ENCODE measurements around the gene THOP1.

The THOP1 gene

GRCh38 chr19:2804156-2805004 lies 19.1 kb downstream of the THOP1 start:
- no peak for DNase-seq

GRCh38 chr19:2805261-2805900 lies 20.1 kb downstream of the THOP1 start:
- no peak for DNase-seq

GRCh38 chr19:2805991-2806649 lies 20.8 kb downstream of the THOP1 start:
- no peak for DNase-seq

- no peak for DNase-seq
Observed at GRCh38 chr19:2806736-2807378, 21.6 kb downstream of the THOP1 start.

- no peak for DNase-seq
Observed at GRCh38 chr19:2807379-2808128, 22.3 kb downstream of the THOP1 start.

- no peak for DNase-seq
Observed at GRCh38 chr19:2808129-2808941, 23.0 kb downstream of the THOP1 start.

- no peak for DNase-seq
Observed at GRCh38 chr19:2809387-2810140, 24.3 kb downstream of the THOP1 start.

GRCh38 chr19:2810141-2811091 lies 25.1 kb downstream of the THOP1 start:
- no peak for DNase-seq

GRCh38 chr19:2811221-2811722 lies 26.0 kb downstream of the THOP1 start:
- no peak for DNase-seq

GRCh38 chr19:2811735-2812413 lies 26.6 kb downstream of the THOP1 start:
- DNase-seq = no peak

GRCh38 chr19:2812414-2813234 lies 27.3 kb downstream of the THOP1 start:
- DNase-seq = no peak

GRCh38 chr19:2813235-2814160 lies 28.2 kb downstream of the THOP1 start:
- no peak for DNase-seq

- no peak for DNase-seq
Observed at GRCh38 chr19:2814426-2814825, 29.1 kb downstream of the THOP1 start.

GRCh38 chr19:2815191-2815614 lies 29.9 kb downstream of the THOP1 start:
- DNase-seq = no peak

GRCh38 chr19:2815923-2816322 lies 30.6 kb downstream of the THOP1 start:
- DNase-seq = no peak

GRCh38 chr19:2816641-2817040 lies 31.3 kb downstream of the THOP1 start:
- no peak for DNase-seq

Data from DMS 273 treated with DMSO at 0.1 percent for 48 hours (cell line).